Measurements from ENCODE around the gene AP2B1.

AP2B1 gene

DNA sequence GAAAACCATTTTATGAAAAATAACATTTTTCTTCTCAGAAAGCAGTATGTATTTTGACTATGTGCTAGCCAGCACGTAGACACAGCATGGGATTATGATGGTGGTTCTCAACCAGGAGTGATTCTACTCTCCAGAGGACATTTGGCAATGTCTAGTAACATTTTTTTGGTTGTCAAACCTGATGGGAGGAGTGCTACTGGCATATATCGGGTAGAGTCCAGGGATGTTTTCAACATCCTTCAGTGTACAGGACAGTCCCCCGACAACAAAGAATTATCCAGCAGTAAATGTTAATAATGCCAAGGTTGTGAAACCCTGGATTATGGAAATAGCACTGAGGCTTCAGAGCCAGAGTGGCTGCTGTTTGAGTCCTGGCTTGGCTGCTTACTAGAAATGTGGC, 27.7 kb downstream of the AP2B1 start:
- in situ Hi-C loops (cut with MboI; ENCODE audit: low pct_unique_long_range_greater_than_20kb, low sequenced_read_pairs): no loop called here
- DNase-seq: no peak

DNA sequence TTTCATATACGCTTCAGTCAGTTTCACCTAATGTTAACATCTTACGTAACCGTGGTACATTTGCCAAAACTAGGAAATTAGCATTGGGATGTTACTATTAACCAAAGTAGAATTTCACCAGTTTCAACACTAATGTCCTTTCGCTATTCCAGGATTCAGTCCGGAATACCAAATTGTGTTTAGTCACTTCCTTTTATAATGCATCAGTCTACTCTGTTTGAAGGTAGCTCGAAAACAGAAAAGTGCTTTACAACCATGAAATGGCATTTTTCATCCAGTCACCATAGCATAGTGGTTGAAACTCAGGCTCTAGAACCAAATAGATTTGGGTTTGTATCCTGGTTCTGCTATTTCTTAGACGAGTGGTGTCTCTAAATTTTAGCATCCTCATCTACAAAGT, 29.4 kb downstream of the AP2B1 start:
- in situ Hi-C loops (cut with MboI; ENCODE audit: low pct_unique_long_range_greater_than_20kb, low sequenced_read_pairs): no loop called here

DNA sequence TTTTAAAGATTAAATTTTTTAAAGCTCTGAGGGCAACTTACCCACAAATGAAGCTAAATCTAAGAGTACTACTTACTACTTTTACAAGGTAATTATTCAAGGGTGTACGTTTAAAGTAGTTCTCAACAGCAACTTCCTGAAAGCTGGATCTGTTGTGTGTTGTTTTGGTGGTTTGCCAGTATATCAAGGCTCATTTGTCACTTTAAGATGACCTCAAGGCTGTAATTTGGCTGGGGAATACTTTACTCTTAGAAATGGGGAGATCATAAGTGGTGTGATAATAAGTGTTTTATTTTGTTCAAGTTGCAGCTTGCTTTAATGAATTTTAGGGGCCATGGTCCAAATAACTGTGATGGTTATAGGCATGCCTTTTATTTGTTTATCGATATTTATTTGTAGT, 30.4 kb downstream of the AP2B1 start:
- DNase-seq: no peak
- in situ Hi-C loops (cut with MboI; ENCODE audit: low pct_unique_long_range_greater_than_20kb, low sequenced_read_pairs): no loop called here

More for the DNA sequence above, 29.4 kb downstream of the AP2B1 start:
- DNase-seq: no peak

DNA sequence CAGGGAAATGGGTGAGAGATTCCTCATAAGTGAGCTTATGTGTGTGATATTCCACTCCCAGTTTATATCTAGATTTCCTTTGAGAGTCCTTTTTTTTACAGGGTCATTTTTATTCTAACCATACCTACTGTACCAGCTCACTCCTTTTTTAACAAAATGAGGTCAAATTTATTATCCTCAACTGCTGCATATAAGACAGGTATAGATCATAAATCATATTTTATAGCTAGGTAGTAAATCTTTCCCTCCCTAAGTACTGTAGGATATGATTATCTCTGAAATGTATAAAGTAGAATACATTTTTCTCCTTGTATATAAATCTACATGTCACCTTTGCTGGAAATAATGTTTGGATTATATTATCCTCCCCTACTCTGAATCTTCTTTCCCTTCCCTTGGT, 31.5 kb downstream of the AP2B1 start:
- in situ Hi-C loops (cut with MboI; ENCODE audit: low pct_unique_long_range_greater_than_20kb, low sequenced_read_pairs): no loop called here
- DNase-seq: no peak

DNA sequence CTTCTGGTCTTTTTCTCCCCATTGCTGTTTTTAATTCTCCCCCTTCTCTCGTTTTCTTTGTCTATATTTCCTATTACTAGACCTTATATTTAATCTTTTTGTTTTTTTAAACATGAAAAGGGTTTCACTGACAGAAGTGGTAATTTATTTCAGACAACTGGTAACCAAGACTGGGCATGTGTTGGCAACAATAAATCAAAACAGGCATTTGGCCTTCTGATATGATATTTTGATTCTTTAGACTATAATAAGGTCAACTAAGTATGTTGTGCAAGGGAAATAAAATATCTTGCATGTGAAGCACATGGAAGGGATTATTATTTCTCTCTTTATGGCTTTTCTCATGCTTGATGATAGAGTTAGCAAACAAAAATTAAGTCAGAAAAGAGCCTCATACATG, 34.6 kb downstream of the AP2B1 start:
- no peak for DNase-seq
- in situ Hi-C loops (cut with MboI; ENCODE audit: low pct_unique_long_range_greater_than_20kb, low sequenced_read_pairs): no loop called here

DNA sequence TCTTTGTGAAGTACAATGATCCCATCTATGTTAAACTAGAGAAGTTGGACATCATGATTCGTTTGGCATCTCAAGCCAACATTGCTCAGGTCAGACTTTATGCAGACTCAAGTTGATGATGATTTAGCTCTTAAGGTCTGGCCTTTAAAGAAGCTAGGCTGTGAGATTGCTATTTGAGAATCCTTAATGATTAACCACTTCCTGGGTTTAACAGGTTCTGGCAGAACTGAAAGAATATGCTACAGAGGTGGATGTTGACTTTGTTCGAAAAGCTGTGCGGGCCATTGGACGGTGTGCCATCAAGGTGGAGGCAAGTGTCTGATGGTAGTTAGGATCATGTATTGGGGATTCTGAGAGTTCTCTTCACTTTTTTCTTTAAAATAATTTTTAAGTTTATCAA, 40.3 kb downstream of the AP2B1 start:
- in situ Hi-C loops (cut with MboI; ENCODE audit: low pct_unique_long_range_greater_than_20kb, low sequenced_read_pairs): no loop called here
- DNase-seq: no peak

DNA sequence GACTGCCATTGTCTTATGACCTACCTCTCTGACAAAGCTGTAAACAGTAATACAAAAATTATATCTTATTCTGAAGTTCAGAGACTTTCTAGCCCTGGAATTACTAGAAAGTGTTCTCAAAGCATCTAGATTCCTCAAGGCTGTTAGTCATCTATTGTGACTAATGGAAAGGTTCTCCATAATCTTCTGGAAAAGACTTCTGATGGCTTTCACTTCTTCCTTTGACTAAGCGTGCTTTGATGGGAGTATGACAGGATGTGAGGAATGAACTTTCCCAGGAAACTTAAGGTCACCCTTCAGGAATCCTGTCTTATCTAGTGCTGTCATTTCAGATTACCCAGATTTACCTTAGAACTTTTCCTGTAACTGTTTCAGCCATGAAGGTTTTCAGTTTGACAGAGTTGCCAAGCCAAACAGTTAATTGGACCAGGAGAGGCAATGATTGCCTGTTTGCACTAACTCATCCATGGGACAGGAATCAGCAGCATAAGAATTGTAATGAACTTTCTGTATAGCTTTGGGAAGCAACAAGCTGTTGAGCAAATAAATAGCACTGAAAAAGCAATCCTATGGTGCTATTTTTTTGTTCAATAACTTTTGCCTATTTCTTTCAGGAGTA, 43.5 kb downstream of the AP2B1 start:
- DNase-seq: no peak
- in situ Hi-C loops (cut with MboI; ENCODE audit: low pct_unique_long_range_greater_than_20kb, low sequenced_read_pairs): no loop called here

DNA sequence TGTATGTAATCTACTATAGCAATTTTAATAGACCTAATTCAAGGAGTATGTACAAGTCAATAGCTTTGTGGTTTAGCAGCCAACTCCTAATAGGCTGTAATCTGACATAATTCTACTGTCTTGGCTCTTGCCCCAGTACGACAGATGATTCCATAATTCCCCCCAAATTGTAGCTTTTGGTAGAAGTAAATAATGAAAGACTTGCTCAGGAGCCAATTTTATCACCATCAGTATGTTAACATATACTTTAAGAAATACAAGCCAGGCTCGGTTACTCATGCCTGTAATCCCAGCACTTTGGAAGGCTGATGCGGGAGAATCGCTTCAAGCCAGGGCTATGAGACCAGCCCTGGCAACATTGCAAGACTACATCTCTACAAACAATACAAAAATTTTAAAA, 53.9 kb downstream of the AP2B1 start:
- DNase-seq: no peak
- in situ Hi-C loops (cut with MboI; ENCODE audit: low pct_unique_long_range_greater_than_20kb, low sequenced_read_pairs): no loop called here

DNA sequence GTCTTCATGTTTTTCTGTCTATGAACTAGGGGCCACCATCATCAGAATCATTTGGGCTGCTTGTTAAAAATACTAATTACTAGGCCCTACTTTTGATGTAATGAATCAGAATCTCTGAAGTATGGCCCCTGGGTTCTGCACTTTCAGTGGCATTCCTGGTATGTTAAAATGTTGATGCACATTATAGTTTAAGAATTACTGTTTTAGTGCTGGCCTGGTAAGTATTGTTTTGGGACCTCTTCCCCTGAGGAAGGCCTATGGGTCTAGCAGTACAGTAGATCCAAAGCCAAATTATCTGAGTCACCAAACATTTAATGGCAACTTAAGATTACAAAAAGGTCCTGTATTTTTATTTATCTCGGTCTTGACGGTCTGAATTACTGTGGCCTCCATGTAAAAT, 58.8 kb downstream of the AP2B1 start:
- DNase-seq: no peak
- in situ Hi-C loops (cut with MboI; ENCODE audit: low pct_unique_long_range_greater_than_20kb, low sequenced_read_pairs): no loop called here

DNA sequence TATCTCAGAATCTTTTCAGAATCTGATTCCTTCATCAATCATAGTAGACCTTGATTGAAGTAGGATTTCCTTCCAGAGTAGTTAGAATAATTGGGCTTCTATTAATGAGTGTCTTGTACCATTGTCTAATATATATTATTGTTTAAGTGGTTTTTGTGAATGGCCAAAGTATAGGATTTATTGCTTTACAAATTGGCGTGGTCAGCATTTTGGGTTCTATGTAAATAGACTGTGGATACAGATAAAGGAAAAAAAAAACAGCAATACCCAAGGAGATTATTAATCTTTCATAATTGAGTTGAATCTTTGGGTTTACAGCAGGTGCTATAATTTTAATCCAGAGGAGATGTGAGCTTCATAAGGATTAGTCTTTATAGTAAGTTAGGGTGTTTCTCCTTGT, 64.3 kb downstream of the AP2B1 start:
- in situ Hi-C loops (cut with MboI; ENCODE audit: low pct_unique_long_range_greater_than_20kb, low sequenced_read_pairs): no loop called here
- DNase-seq: no peak

DNA sequence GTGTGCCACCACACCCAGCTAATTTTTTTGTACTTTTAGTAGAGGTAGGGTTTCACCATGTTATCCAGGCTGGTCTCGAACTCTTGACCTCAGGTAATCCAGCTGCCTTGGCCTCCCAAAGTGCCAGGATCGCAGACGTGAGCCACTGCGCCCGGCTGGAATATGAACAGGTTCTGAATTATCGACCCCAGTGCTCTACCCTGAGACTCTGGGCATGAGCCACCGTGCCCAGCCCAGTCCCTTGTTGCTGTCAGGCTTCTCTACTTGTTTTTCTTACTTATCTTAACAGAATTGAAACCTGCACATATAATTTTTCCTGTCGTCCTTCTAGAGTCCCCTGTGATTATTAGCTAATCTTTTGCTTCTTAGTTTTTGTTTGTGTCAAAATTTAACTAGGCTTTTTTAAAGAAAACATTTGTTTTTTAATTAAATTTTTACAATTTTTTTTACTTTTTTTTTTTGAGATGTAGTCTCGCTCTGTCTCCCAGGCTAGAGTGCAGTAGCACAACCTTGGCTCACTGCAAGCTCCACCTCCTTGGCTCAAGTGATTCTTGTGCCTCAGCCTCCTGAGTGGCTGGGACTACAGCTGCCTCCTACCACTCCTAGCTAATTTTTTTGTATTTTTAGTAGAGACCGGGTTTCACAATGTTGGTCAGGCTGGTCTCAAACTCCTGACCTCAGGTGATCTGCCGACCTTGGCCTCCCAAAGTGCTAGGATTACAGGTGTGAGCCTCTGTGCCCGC, 66.7 kb downstream of the AP2B1 start:
- DNase-seq: no peak
- in situ Hi-C loops (cut with MboI; ENCODE audit: low pct_unique_long_range_greater_than_20kb, low sequenced_read_pairs): no loop called here

DNA sequence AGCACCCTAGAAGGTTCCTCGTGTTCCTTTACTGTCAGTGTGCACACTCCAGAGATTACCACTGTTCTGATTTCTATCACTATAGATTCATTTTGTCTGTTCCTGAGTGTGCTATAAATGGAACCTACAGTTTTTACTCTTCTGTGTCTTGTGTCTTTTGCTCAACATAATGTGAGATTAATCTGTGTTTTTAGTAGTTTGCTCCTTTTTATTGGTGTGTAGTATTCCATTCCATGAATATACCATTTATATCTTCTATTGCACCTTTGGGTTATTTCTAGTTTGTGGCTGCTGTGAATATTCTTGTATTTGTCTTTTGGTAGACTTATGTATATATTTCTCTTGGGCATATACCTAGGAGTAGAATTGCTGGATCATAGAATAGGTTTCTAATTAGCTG, 68.2 kb downstream of the AP2B1 start:
- in situ Hi-C loops (cut with MboI; ENCODE audit: low pct_unique_long_range_greater_than_20kb, low sequenced_read_pairs): no loop called here
- no peak for DNase-seq

DNA sequence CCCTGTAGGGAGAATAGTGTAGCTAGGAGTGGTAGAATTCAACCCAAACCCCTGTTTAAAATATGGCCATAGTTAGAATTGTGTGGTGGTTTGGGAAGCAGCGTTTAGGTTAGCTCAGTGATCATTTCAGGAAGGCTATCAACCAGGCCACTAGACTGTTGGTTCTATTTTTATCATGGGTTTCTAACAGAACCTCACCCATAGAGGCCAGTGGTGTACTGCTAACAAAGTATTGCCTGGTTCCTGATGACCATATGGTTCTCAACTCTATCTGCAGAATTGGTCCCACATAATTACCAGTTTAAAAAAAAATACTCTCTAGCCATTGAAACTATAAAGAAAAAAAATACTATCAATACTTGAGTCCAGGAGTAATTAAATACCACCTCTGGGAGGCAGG, 73.8 kb downstream of the AP2B1 start:
- DNase-seq: no peak
- in situ Hi-C loops (cut with MboI; ENCODE audit: low pct_unique_long_range_greater_than_20kb, low sequenced_read_pairs): no loop called here

DNA sequence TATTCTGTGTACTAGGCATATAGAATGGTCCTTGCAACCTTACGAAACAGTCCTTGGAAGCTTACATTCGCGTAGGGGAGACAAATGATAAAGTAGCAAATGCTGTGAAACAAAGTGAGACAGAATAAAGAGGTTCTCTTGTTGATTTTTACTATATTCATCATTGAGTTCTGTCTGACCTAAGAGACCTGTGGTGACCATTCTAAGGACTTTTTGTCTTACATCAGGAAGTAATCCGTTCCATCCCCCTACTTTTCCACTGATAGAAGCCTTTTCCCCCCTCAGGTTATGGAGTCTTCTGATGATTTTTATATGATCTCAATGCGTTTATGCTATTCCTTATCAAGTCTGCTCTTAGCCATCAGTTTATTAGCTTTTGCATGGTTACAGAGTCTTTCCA, 77.6 kb downstream of the AP2B1 start:
- in situ Hi-C loops (cut with MboI; ENCODE audit: low pct_unique_long_range_greater_than_20kb, low sequenced_read_pairs): no loop called here
- no peak for DNase-seq

DNA sequence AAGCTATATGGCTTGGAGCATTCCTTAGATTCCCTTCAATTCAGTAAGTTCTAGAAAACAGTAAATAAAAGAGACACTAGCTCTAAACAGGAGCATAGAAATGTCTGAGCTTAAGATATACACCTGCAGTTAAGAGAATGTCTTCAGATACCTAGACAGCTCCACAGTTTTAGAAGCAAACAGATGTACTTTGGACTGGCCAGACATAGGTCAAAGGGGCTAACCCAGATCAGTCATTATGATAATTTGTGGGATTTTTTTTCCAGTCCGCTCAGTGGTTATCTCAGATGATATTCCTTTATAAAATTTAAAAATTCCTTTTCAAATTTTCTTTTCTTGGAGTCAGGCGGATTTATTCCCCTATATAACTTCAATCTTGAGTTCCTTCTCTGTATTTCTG, 78.5 kb downstream of the AP2B1 start:
- in situ Hi-C loops (cut with MboI; ENCODE audit: low pct_unique_long_range_greater_than_20kb, low sequenced_read_pairs): no loop called here
- no peak for DNase-seq

DNA sequence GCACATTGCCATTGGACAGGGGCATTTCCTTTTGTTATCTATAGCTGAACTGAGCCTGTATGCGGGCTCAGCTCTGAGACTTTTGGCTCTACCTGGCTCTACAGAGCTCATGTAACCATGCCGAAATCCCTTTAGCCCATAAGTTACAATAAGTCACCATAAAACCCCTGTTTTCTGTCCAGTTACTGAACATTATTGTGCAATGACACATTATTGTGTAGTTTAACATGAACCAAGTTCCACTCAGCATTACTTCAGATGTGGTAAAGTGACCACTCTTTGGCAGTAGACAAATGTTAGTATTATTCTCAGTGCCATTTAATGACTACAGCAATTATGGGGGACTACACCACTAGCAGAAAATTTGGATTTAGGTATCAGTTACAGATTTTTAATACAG, 78.9 kb downstream of the AP2B1 start:
- DNase-seq: no peak
- in situ Hi-C loops (cut with MboI; ENCODE audit: low pct_unique_long_range_greater_than_20kb, low sequenced_read_pairs): no loop called here

DNA sequence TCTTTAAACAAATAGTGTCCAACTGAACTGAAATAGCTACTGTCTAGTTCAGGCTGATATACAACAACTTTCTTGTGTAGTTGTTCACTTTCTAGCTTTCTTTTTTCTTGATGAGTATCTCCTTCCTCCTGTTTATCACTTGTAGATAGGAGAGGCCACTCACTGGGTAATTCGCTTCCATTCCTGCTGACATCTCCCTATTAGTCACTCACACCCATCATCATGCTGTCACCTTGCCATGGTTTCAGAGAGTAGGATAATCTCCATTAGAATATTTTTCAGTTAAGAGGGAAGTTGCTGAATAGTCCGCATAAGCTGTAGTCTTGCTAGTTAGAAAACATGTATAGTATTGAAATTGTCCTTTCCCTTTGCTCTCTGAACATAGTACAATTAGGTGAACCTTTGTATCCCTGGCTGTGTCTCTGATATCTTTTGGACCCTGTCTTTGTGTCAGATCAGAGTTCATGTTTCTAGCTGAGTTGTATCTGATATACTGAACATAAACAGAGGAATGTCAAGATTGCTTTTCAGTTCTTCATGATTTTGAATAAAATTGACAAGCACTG, 79.9 kb downstream of the AP2B1 start:
- in situ Hi-C loops (cut with MboI; ENCODE audit: low pct_unique_long_range_greater_than_20kb, low sequenced_read_pairs): no loop called here
- DNase-seq: no peak

DNA sequence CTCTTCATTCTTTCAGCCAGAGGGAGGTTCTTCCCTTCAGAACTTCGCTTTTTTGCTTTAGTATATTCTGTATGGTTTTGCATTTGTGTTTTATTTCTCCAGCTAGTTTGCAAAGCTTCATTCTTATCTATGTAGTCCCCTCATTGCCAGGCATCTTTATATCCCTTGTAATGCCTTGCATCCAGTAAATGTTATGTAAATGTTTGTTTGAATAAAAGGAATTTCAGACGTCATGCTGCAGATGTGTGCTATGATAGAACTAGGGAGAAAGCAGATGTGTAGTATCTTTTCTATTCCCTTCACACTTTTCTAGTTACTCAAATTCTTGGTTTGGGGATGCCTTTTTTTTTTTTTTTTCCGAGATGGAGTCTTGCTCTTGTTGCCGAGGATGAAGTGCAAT, 81.7 kb downstream of the AP2B1 start:
- in situ Hi-C loops (cut with MboI; ENCODE audit: low pct_unique_long_range_greater_than_20kb, low sequenced_read_pairs): no loop called here
- no peak for DNase-seq

DNA sequence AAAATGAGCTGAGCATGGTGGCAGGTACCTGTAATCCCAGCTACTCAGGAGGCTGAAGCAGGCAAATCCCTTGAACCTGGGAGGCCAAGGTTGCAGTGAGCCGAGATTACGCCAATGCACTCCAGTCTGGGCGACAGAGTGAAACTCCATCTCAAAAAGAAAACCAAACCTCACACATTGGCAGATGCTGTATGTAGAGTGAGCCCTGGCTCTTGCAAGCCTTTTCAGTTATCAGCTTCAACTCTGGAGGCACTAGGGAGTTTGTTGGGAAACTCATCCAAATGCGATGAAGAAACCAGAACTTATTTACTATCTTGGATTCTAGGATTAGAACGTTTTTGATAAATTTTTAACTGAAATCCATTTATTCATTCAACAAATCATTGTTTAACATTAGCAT, 87.4 kb downstream of the AP2B1 start:
- in situ Hi-C loops (cut with MboI; ENCODE audit: low pct_unique_long_range_greater_than_20kb, low sequenced_read_pairs): no loop called here
- no peak for DNase-seq

DNA sequence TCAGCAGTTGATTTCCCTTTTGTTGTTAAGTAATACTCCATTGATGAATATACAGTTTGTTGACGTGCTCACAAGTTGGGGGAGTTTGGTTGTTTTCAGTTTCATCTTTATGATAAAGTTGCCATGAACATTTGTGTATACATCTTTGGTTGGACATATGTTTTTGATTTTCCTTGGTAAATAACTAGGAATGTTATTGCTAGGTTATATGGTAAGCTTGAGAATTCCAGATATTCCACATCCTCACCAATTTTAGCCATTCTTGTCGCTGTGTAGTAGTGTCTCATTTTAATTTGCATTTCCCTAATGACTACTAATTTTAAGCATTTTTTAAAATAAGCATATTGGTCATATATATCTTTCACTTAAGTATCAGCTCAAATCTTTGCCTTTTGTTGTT, 89.3 kb downstream of the AP2B1 start:
- in situ Hi-C loops (cut with MboI; ENCODE audit: low pct_unique_long_range_greater_than_20kb, low sequenced_read_pairs): no loop called here
- DNase-seq: no peak
